COR-L47 (cell line): ENCODE results near the gene EBLN2.

Source experiments
- DNase-seq: peaks from one replicate; lab custom pipeline; 2025; lab: John Stamatoyannopoulos, UW

The EBLN2 gene

GRCh38 chr3:73061416-73061815, at the start of gene EBLN2:
Gene EBLN2, plus strand, starts transcription at chr3:73061659. Its CDS starts 423 bp downstream, at chr3:73062082.
- no peak for DNase-seq

- DNase-seq = no peak
These were observed 43.2 kb upstream of the EBLN2 start for GRCh38 chr3:73018298-73018697.

- DNase-seq = no peak
These were observed 42.5 kb upstream of the EBLN2 start for GRCh38 chr3:73018790-73019441.

DNA sequence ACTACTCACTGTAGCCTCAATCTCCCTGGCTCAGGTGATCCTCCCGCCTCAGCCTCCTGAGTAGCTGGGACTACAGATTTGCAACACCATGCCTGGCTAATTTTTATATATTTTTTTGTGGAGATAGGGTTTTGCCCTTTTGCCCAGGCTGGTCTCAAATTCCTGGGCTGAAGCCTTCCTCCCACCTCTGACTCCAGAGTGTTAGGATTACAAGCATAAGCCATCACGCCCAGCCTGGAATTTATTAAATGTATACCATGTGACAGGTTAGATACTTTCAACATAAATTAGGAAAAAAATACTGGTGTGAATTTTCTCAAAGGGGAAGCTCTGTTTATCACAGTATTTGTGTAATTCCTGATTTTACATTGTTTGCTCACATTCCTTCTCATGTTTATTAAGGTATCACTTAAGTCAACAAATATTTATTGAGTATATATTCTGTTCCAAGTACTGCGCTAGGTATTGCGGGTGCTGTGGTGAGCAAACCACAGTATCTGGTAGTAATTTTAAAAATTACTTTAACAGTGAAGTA, 40.1 kb upstream of the EBLN2 start:
- no peak for DNase-seq

- DNase-seq = no peak
These were observed 36.6 kb upstream of the EBLN2 start for GRCh38 chr3:73024836-73025235.

GRCh38 chr3:73026111-73026759, 35.2 kb upstream of the EBLN2 start:
- DNase-seq = no peak

DNA sequence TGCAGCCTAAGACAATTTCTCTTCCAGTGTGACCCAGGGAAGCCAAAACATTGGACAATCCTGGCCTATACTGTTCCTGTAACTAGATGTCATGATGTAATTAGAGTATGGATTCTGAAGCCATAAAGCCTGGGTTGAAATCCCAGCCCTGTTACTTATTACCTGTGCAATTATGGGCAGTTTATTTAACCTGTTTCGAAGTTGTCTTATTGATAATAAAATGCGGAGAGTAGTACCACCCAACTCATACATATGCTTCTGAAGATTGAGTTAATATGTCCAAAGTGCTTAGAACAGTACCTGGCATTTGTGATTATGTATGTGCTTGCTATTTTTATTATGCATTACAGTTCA, 34.7 kb upstream of the EBLN2 start:
- no peak for DNase-seq

DNA sequence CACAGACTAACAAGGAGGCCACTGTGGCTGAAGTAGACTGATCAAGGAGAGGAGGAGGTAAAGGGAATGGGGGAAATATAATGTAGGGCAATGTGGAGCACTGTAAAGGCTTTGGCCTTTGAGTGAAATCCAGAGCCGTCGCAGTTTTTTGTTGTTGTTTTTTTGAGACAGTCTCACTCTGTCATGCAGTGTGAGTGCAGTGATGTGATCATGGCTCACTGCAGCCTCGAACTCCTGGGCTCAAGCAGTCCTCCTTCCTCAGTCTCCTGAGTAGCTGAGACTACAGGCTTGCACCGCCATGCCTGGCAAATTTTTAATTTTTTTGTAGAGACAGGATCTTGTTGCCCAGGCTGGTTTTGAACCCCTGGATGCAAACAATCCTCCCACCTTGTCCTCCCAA, 32.7 kb upstream of the EBLN2 start:
- no peak for DNase-seq

DNA sequence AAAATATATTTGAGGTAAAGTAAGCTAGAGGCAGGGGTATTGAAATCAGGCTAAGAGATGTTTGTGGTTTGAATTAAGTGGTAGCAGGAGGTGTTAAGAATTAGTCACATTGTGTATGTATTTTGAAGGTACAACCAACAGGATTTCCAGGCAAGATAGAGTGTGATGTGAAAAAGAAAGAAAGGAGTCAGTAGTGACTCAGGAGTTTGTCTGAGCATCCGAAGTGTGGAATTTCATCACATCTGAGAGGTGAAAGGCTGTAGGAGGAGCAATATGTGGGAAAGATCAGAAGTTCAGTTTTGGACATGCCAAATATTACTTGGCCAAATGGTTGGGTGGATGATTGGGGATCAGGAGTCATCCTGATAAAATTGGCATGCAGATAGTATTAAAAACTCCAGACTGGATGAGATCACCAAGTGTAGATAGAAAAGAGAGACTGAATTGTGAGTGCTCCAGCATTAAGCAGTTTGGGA, 32.1 kb upstream of the EBLN2 start:
- DNase-seq = no peak

GRCh38 chr3:73030073-73030597, 31.3 kb upstream of the EBLN2 start:
- DNase-seq = no peak

- DNase-seq = no peak
These were observed 29.8 kb upstream of the EBLN2 start for GRCh38 chr3:73031573-73032103.

DNA sequence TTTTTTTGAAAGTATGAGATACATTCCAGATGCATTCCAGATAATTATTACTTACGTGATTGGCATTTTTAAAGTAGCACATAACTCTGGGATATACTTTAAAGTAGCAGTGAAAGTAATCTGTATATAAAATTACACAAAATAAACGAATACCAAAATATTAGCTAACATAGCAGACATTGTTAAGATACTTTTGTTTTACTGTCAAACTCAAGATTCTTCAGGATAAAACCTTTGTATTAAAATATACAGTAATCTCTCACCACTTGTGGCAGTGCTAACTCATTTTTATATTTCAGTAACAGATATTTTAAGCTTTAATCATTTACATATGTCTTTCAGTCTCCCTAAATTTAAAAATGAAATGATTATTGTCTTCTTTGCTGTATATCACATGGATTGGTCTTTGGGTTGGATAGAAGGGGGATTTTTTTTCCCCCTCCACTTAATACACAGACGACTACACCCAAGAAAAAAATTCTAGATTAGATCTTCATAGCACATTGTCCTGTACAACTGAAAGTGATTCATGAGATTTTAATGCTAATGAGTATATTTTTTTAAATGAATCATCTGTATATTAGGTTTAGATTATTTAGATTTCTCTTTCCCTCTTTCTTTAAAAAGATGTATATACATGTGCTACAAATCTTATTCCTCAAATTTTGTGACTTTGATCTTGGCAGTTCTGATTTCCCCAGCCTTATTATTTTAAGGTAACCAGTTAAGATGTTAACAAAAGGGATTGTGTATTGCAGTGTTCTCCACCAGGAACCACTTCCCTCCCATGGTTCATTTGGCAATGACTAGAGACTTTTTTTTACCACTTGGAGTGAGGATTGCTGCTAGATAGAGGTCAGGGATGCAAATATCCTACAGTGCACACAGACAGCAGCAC, 24.5 kb upstream of the EBLN2 start:
- no peak for DNase-seq

DNA sequence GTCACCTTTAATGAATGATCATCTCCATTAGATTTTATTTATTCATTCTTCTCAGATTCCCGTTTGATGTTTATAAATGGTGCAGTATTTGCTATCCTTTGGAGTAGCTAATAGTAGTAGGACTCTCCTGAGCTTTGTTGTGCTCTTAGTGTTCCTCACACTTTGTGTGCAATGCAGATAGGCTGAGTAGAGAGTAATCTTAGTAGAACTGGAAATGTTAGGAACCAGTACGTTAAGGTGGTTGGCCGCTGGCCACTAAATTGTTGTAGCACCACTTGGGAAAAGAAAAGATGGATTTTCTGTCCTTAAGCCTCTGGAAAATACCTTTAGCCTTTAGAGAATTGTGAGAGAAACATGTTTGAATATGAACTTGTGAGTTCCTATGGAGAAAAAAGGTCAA, 19.9 kb upstream of the EBLN2 start:
- no peak for DNase-seq

DNA sequence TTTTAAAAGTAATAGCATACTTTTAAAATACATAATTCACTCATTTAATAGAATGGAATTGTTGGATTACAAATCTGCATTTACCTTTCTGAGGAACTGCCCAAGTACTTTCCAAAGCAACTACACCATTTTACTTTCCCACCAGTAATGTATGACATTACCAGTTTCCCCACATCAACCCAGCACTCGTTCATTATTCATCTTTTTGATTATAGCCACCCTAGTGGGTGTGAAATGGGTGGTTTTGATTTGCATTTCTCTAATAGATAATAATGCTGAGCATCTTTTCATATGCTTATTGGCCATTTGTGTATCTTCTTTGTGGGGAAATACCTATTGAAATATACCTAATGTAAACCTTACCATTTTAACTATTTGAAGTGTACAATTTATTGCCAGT, 18.0 kb upstream of the EBLN2 start:
- DNase-seq = no peak

DNA sequence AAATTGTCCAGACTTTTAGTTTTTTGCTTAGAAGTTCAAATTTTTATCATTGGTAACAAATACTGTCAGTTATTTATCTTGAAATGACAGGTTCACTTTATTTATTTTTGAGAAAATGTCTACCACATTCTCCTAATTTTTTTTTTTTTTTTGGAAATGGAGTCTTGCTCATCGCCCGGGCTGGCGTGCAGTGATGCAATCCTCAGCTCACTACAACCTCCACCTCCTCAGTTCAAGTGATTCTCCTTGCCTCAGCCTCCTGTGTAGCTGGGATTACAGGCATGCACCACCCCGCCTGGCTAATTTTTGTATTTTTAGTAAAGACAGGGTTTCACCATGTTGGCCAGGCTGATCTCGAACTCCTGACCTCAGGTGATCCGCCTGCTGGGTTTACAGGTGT, 16.1 kb upstream of the EBLN2 start:
- DNase-seq = no peak

DNA sequence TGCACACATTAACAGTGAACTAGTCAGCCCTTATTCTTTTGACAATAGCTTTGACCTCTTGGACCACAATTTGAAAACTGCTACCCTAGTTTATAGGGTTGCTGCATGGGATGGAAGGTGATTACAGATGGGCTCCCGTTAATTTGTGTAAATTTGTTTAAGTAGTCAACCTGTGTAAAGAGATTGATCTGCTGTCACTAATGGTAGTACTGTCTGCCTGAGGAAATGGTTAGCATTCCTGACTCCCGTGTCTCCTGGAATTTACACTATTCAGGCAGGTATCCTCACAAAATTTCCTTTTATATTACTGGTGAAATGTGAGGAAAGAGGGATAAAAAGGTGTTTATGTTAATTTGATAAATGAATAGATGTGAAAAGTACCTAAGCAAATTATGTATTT, 15.3 kb upstream of the EBLN2 start:
- no peak for DNase-seq

DNA sequence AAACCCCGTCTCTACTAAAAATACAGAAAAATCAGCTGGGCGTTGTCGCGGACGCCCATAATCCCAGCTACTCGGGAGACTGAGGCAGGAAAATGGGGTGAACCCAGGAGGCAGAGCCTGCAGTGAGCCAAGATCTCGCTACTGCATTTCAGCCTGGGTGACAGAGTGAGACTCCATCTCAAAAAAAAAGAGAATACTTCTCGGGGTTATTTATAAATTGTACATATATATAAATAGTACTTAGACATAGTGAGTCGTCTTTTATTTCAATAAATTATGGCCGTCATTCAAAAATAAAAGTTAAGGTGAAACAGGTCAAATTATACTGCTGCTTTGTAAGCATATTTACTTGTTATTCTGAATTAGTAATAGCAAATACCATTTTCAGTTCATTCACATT, 12.1 kb upstream of the EBLN2 start:
- no peak for DNase-seq

DNA sequence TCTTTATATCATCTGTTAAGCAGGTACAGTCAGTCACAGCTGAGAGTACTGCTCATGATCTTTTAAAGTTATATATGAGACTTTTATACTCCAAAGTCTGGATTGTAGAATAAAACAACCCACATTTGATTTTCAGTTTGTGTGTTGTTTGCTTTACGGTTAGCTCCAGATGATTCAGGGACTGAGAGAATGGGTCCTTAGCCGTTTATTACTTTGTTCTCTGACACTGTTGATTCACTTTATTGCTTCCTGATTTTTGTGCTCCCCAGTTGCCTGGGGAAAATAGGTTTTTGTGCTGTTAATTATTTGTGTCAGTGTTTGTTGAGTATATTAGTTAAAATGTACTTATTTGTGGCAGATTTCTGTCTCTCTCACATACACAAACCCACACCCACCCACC, 8.6 kb upstream of the EBLN2 start:
- DNase-seq = no peak

DNA sequence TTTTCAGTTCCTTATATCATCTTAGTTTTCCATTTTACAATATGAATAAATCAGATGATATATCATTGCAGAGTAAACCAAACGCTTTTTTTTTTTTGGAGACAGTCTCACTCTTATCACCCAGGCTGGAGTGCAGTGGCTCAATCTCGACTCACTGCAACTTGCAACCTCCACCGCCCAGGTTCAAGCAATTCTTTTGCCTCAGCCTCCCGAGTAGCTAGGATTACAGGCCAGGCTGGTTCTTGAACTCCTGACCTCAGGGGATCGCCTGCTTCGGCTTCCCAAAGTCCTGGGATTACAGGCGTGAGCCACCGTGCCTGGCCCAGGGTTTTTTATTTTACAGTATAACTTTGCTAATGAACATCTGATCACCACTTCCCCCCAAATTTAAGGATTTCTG, 5.9 kb upstream of the EBLN2 start:
- DNase-seq = no peak

GRCh38 chr3:73056014-73056844, 5.2 kb upstream of the EBLN2 start:
- DNase-seq = peak; percentile 0

DNA sequence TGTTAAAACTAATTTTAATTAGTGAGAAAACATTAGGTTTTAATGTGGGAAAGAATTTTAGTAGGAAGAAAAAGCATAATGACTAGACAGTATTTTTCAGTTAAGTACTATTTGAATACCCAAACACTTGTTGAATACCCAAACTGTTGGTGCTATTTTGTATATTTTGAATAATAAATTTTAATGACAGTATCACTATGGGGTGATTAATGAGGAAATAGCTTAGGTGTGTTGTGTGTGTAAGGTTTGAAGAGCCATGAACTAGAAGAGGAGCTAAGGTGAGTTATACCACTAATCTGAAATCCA, 4.7 kb upstream of the EBLN2 start:
- no peak for DNase-seq
